Activated CD8-positive, alpha-beta memory T cell treated with anti-CD3 and anti-CD28 coated beads, Interleukin-2, amount 50 U/mL, for 48 hours (primary cell): ENCODE data around the gene ARSH.
"Not testable (repeated sequence)": the region's sequence is repeated elsewhere in the genome, so short reads cannot be mapped to it uniquely, and the experiment has no call there.

Experiments used
- DNase-seq: peaks from one replicate; pipeline ENCODE4 v3.0.0-alpha.2; 2020

The ARSH gene

GRCh38 chrX:3044196-3044595 lies 37.9 kb downstream of the ARSH start:
- DNase-seq: no peak

DNA sequence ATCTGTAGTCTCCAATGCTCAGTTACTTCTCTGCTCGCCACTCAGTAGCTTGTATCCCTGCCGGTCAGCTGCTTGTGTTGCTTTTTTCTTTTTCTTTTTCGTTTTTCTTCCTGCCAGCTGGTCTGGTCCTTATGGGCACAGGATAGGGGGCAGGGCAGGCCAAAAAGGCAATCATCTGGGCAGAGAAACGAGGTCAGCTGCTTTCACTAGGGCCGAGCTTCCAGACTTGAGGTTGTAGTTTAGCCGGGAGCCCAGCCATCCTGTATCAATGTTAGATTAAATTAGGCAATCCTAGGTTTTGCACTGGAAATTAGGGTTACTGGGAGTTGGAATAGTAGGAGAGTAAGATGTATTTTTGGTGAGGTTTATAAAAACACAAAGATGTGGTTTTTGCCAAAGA lies 38.3 kb downstream of the ARSH start:
- DNase-seq: no peak

- DNase-seq: no peak
Observed at GRCh38 chrX:3046253-3047240, 40.2 kb downstream of the ARSH start.

DNA sequence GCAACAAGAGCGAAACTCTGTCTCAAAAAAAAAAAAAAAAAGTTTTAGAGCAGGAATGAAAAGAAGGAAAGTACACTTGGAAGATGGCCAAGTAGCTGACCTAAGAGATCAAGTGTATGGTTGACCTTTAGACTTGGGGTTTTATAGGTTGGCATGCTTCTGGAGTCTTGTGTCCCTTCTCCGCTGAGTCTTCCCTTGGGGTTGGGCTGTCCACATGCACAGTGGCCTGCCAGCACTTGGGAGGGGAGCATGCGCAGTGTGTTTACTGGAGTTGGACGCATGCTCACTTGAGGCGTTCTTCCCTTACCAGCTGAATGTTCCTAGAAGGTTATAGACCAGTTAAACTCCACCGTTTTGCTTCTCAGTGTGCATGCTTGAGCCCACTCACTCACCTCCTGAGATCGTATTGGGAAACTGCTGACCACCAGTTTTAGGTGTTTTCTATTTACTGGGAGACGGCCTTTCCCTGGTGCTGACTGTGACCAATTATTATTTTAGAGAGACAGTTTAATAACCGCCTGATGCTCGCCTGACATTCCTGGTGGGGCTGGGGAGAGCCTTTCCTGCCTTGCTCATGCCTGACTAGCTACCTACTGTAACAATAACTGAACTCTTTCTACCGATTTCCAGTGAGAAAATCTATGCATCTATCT lies 44.3 kb downstream of the ARSH start:
- DNase-seq: not testable (repeated sequence)

DNA sequence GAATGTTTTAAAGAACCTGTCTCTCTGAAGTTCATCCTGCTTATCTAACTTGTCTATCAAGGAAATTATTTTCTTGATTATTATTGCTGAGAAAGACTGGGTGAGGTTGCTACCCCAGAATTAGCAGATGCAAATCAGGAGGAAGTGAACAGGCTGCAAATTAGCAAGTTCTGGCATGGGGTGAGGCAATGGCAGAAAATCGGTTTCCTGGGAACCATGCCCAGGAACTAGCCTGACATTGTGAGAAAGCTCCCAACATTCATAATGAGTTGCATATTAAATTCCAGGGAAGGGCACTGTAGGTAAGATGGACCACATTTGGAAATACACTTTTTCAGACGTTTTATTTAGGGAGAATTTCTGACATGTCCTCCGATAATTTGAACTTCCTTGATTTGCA lies 46.5 kb downstream of the ARSH start:
- DNase-seq: no peak

- DNase-seq: no peak
Observed at GRCh38 chrX:3066555-3066954, 60.2 kb downstream of the ARSH start.

- no peak for DNase-seq
Observed at GRCh38 chrX:3075959-3076358, 69.6 kb downstream of the ARSH start.

DNA sequence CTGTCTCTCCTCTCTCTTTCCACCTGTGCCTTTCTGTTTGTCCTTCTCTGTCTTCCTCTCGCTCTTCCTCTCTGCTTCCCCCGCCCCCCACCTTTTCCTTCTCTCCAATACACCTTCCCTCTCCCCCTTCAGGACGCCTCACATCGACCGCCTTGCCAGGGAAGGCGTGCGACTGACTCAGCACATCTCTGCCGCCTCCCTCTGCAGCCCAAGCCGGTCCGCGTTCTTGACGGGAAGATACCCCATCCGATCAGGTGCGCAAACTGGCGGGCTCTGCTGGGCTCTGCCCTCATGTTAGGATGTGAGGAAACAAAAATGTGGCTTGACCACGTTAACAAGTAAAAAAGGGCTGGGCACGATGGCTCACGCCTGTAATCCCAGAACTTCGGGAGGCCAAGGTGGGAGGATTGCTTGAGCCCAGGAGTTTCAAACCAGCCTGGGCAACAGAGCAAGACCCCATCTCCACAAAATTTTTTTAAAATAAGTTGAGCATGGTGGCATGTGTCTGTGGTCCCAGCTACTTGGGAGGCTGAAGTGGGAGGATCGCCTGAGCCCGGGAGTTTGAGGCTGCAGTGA lies 70.2 kb downstream of the ARSH start:
- no peak for DNase-seq
